HG02938 (cell line): Measurements from ENCODE around the gene GOLGA8S.
"Not testable (repeated sequence)": the region's sequence is repeated elsewhere in the genome, so short reads cannot be mapped to it uniquely, and the experiment has no call there.

Experiments
- ATAC-seq: cut with Tn5 transposase; IDR thresholded peaks from one replicate; pipeline ENCODE4 v1.9.1; 2021; ENCODE audit warnings: mild to moderate bottlenecking, moderate library complexity; ENCODE audit not compliant: unreplicated experiment

Gene GOLGA8S, protein sequence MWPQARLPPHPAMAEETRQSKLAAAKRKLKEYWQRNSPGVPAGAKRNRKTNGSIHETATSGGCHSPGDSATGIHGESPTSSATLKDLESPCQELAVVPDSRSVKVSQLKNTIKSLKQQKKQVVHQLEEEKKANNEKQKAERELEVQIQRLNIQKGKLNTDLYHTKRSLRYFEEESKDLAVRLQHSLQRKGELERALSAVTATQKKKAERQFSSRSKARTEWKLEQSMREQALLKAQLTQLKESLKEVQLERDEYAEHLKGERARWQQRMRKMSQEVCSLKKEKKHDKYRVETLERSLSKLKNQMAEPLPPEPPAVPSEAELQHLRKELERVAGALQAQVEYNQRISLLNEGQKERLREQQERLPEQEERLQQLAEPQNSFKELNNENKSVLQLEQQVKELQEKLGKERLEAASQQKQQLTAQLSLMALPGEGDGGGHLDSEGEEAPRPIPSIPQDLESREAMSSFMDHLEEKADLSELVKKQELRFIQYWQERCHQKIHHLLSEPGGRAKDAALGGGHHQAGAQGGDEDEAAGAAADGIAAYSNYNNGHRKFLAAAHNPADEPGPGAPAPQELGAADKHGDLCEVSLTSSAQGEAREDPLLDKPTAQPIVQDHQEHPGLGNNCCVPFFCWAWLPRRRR

DNA sequence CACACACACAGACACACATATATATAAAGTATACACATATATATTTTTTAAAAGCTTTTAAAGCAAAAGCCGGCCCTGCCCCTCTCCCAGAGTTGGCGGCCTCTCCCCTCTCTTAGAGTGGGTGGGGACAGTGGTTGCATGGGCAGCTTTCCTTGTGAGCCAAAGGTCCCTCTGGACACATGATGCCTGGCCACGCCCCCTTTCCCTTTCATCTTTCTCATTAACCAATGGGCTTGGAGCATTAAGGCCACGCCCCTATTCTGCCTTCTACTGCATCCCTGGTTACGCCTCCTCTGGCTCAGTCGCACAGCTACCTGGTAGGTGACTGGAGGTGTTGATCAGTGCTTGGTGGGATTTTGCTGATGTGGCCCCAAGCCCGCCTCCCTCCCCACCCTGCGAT is at the start of gene GOLGA8S:
GOLGA8S (plus strand) TSS at position 301 of the 400 bp plus-strand sequence; CDS start at position 363, 62 bp downstream.
- not testable (repeated sequence) for ATAC-seq

DNA sequence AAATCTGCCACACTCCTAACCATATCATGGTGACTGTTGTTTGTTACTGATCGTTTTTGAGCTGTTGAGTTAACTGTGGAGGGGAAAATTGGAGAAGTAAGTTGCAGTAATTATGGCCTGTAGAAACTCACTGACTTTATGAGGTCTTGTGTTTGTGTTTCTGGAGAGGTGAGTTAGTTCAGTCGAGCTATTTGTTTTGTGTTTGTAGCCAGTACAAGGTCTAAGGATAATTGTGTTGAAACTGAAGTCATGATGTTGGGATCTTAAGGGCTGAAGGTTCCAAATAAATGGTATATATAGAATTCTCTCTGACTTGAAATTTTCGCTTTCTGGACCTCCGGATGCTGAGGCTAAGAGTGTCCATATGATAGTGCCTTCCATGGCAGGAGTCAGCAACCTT is 49.7 kb upstream of the GOLGA8S start:
- not testable (repeated sequence) for ATAC-seq

DNA sequence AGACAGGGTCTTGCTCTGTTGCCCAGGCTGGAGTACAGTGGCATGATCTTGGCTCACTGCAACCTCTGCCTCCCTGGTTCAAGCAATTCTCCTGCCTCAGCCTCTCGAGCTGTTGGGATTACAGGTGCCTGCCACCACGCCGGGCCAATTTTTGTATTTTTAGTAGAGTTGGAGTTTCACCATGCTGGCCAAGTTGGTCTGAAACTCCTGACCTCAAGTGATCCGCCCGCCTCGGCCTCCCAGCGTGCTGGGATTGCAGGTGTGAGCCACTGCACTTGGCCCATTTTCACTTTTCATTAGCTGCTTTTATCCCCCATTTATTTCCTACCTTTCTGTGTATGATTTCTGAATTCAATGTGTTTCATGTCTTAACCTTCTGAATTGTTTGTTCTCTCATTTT is 48.6 kb upstream of the GOLGA8S start:
- not testable (repeated sequence) for ATAC-seq

DNA sequence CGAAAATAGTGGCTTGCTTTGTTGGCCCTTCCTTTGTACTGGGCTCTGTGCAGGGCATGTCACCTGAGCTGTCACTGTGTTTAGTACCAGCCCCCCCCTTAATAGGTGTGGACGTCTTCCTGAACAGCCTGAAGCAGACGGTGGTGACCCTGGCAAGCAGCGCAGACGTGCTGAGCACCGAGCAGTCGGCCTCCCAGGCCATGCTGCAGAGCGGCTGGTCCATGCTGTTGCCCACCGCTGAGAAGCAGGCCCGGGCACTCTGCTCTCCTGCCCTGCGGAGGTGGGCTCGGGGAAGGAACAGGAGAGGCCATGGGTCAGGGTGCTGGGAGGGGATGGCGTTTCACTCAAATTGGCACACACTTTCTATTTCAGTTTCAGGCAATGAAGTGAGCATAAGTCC is 43.3 kb upstream of the GOLGA8S start:
- not testable (repeated sequence) for ATAC-seq

DNA sequence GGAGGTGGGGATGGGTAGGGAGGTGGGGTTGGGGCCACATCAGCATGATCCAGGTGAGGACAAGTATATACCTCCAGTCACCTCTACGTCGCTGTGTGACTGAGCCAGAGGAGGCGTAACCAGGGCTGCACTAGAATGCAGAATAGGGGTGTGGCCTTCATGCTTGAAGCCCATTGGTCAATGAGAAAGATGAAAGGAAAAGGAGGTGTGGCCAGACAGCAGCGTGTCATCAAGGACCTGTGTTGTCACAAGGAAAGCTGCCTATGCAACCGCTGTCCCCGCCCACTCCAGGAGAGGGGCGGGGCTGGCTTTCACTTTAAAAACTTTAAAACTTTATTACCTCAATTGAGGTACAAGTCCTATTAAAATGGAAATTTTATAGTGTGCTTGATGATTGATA is 20.5 kb upstream of the GOLGA8S start, which contains the start of gene GOLGA6L26:
GOLGA6L26 (minus strand) TSS at position 101 of the 400 bp plus-strand sequence; CDS start at position 40, 61 bp downstream.
- not testable (repeated sequence) for ATAC-seq

DNA sequence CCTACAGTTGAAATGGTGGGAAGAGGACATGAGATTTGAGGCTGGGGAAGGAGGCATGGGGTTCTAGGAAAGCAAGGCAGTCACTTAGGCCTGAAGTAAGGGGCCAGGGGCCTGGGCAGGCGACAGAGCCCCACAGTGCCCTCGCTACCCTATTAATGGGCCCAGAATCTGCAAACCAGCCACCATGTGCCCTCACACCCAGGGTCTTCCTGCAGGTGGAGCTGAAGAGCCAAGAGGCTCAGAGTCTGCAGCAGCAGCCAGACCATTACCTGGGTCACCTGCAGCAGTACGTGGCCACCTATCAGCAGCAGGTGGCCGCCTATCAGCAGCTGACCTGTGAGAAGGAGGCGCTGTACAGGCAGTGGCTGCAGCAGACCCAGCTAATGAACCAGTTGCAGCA is 8.1 kb downstream of the GOLGA8S start:
- ATAC-seq: not testable (repeated sequence)

DNA sequence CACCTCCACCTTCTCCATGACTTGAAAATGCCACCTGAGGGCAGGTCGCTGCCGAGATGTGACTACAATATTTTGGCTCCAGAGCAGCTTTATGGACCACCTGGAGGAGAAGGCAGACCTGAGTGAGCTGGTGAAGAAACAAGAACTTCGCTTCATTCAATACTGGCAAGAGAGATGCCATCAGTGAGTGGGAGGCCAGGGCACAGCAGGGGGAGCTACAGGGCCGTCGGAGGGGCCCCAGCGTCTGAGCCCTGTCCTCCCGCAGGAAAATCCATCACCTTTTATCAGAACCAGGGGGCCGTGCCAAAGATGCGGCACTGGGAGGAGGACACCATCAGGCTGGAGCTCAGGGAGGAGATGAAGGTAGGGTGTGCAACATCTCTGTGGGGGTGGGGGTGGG is 9.7 kb downstream of the GOLGA8S start:
- ATAC-seq: not testable (repeated sequence)

DNA sequence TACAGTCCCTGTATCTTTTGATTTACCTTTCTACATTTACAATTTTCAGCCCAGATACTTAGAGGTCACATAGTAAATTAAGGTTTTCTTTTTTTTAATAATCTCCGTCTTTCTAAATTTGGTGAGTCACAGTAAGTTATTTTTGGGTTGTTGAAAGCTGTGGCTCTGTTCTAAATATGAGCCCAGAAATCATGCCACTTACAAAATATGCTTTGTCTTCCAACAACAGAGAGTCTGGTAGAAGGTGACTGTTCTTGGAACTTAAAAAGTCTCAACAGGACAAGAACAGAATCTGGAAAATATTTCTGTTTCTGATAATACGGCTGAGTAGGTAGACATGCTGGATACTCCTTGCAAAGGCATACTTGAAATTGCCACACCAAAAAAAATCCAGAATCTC is 16.0 kb downstream of the GOLGA8S start:
- ATAC-seq: no peak

DNA sequence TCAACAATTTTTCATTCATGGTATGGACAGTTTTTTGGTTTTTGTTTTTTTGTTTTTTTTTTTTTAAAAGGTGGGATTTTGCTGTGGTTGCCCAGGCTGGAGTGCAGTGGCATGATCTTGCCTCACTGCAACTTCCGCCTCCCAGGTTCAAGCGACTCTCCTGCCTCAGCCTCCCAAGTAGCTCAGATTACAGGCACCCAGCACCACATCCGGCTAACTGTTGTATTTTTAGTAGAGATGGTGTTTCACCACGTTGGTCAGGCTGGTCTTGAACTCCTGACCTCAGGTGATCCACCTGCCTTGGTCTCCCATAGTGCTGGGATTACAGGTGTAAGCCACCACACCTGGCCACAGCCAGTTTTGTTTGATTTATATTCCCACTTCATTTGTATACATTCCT is 16.6 kb downstream of the GOLGA8S start:
- not testable (repeated sequence) for ATAC-seq

DNA sequence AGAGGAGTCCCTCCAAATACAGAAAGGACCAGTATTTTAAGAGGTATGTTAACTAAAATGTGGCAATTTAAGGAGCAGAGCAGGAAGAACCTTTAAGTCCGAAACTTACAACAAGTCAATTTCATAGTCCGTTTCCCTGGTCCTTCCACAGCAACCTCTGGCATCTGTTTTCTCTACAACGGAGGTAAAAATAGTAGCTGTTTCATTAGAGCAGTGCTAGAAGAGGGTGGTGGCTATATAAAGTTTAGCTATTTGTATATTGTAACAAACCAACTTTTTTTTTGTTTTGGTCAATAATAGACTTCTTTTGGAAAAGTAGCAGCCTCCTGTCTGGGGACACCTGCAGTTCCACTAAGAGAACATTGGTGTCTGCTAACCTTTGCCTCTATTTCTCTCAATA is 17.3 kb downstream of the GOLGA8S start:
- not testable (repeated sequence) for ATAC-seq

DNA sequence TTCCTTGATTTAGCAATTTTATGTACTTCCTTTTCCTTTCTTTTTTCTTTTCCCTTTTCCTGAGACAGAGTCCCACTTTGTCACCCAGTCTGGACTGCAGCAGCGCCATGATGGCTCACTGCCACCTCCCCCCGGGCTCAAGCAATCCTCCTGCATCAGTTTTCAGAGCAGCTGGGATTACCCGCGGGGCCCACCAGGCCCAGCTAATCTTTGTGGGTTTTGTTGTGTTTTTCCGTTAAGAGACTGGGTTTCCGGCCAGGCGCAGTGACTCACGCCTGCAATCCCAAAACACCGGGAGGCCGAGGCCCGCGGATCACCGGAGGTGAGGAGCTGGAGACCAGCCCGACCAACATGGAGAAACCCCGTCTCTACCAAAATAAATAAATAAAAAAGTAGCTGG is 17.7 kb downstream of the GOLGA8S start:
- no peak for ATAC-seq

DNA sequence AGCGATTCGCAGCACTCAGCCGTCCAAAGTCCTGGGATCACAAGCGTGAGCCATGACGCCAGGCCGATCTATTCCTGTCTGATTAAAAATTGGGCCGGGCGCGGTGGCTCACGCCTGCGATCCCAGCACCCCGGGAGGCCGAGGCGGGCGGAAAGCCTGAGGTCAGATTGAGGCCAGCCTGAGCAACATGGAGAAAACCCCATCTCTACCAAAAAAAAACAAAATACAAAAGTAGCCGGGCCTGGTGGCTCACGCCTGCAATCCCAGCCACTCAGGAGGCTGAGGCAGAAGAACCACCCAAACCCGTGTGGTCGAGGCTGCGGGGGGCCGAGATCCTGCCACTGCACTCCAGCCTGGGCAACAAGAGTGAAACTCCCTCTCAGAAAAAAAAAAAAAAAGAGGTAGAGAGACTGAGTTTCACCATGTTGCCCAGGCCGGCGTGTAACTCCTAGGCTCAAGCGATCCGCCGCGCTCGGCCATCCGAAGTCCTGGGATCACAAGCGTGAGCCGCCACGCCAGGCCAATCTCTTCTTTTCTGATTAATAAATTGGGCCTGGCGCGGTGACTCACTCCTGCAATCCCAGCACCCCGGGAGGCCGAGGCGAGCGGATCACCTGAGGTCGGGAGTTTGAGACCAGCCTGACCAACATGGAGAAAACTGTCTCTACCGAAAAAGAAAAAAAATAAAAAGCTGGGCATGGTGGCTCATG is 18.5 kb downstream of the GOLGA8S start:
- ATAC-seq: not testable (repeated sequence)

DNA sequence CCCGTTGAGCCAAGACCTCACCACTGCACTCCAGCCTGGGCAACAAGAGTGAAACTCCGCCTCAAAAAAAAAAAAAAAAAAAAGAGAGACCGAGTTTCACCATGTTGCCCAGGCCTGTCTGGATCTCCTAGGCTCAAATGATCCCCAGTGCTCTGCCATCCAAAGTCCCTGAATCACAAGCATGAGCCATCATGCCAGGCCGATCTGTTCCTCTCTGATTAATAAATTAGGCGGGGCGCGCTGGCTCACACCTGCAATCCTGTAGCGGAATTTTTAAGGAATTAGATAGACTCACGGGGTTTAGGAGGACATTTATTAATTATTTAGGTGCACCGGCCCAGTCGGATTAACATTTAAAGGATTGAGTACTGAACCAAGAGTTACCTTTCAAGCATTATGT is 19.7 kb downstream of the GOLGA8S start:
- ATAC-seq: not testable (repeated sequence)

DNA sequence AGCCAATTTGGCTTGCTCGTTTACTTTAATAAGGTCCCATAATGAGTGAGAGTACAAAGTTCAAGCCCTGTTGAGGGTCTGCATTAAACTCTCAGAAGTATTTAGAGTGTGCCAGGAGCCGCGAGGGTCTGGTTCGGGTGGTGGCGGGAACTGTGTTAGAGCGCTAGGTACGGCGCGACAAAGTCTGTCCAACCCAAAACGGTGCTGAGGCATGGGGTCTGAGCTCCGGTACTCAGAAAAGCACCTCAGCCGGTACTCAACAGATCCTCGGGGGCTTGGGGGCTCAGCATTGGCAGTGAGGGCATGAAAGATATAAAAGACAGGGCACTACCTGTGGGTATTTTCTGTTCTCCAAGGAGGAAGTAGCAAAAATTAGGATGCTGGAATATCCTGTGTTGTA is 24.4 kb downstream of the GOLGA8S start:
- not testable (repeated sequence) for ATAC-seq

DNA sequence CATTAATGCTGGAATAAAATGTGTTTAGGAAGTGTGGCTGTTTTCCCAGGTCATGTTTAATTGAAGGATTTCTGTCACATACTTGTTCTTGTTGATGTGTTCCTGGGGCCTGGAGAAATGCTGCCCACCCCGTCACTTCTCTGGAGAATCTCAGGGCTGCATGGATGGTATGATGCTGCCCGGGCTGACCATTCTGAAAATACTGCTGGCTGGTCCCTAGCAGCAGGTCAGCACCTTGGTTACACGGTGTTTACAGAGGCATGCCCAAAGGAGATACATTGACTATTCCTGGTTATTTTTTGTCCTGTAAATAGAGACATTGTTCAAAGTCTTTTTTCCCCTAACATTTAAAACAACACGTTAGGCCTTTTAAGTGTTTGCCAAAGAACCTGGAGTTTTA is 26.2 kb downstream of the GOLGA8S start:
- not testable (repeated sequence) for ATAC-seq

DNA sequence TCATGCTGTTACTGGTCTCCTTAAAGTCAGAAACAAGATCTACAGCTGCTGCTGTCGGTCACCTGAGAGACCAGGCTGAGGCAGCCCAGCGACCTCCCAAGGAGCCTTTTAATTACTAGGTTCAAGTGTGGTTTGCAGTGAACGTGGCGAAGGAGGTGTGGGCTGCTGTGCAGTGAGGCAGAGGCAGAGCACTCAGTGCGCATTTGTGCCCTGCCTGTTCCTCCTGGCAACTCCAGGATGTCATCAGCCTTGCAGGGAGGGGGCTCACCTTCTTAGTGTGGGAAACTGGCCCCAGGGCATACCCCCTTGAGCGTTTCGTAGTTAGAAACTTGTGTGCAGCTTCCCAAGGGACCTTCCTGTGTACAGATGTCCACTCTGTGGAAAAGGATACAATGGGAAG is 26.6 kb downstream of the GOLGA8S start:
- ATAC-seq: not testable (repeated sequence)

DNA sequence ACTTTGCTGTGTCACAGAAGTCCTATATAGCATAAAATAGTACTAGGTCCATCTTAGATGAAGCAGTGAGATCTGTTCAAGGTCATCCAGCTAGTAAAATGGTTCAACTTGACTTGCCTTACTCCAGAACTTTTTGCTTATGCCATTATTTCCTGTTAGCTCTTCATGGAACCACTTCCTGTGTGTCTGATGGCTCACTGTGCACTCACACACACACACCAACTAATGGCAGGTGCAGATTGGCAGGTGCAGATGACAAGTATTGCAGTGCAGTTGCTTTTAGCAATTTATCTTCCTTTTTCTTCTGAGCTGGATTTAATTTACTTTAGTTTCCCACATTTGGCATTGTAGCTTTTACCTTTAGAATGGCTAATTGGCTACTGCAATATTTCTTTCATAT is 29.8 kb downstream of the GOLGA8S start:
- ATAC-seq: no peak

DNA sequence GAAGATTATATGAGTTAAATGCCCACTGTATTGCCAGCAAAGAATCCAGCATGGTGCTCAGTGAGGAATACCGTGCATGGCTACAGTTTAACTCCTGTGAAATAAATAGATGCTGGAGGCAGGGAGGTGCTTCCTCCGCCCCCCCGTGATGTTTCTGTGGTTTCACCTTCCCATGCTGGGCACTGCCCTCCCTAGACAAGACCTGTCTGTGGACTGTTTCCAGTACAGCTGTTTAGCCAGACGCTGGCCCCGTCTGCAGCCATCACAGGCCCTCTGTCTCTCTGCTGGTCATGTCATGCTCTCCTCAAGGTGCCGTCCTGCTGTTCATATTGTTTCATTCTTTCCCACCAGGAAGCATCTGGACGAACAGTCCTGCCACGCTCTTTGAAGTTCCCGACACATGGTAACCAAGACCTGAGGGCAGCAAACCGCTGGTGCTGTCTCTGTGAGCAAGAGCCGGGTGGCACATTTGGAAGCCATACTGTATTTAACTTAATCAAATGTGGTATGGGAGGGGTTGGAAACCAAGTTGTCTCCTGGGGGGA is 31.4 kb downstream of the GOLGA8S start:
- ATAC-seq: no peak

DNA sequence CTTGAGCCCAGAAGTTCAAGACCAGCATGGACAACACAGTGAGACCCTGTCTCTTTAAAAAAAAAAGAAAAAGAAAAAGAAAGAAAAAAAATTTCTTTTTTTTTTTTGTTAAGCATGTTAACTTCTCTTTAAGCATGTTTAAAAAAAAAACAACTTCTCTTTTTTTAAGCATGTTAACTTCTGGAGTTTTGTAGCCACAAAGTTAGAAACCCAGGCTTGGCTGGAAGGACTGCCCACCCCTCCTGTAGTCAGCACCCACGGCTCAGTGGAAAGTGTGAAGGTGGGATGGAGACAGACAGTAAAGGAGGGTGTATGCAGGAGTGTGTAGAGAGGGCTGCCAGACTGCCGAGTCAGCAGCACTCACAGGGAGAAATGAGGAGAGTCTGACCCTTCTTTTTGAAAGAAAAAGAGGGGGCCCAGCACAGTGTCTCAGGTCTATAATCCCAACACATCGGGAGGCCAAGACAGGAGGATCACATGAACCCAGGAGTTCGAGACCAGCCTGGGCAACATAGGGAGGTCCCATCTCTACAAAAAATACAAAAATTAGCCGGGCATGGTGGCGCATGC is 33.2 kb downstream of the GOLGA8S start:
- no peak for ATAC-seq

DNA sequence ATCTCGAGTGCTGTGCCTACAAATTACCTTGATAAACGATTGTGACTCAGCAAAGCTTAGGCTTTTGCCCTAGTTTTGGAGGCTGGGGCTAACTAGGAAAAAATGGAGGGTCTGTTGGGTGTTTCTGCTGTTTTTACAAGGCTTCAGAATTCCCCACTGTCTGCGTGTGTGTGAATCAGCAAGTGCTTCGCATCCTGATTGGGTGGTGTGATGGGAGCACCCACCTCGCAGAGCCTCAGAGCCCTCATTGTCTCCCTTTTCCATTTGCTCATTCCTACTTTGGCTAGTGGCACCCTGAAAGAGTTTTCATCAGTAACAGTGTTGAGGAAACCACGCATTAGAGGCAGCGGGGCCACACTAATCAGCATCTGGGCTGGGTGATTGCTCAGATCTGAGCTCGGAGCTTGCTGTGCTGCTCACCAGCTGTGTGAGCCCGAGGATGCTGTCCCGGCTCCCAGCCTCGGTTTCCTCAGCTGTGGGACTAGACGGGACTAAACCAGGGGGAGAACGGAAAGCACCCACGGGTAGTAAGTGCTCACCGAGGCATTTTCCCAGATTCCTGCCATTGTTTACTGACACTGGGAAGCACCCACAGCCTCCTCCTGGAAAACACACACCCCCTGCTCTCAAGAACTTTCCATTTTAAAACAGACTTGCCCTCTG is 40.6 kb downstream of the GOLGA8S start:
- no peak for ATAC-seq
